Dermis microvascular lymphatic vessel endothelial cell (primary cell): ENCODE results near the gene HP1BP3. TPM values are rescaled to one million over a fixed set of nuclear protein-coding genes. Genes with fewer than 3 reads are reported as not detected.
"Not testable (repeated sequence)": the region's sequence is repeated elsewhere in the genome, so short reads cannot be mapped to it uniquely, and the experiment has no call there.

Experiments
- DNase-seq, 2 donors: peaks; one replicate each; pipeline versions ENCODE4 v3.0.0 to v3.0.0-alpha.2; 2010; ENCODE audit warnings: low read depth in 2 of 2
- total RNA-seq: library from RNA; depleted of rRNA; stranded (reverse); fragments of >200 nt; gene quantifications from 2 replicates; pipeline ENCODE4 v1.2.1, GENCODE V29; 2014

The HP1BP3 gene, protein sequence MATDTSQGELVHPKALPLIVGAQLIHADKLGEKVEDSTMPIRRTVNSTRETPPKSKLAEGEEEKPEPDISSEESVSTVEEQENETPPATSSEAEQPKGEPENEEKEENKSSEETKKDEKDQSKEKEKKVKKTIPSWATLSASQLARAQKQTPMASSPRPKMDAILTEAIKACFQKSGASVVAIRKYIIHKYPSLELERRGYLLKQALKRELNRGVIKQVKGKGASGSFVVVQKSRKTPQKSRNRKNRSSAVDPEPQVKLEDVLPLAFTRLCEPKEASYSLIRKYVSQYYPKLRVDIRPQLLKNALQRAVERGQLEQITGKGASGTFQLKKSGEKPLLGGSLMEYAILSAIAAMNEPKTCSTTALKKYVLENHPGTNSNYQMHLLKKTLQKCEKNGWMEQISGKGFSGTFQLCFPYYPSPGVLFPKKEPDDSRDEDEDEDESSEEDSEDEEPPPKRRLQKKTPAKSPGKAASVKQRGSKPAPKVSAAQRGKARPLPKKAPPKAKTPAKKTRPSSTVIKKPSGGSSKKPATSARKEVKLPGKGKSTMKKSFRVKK
- total RNA-seq: 150 and 192 TPM in 2 replicates

DNA sequence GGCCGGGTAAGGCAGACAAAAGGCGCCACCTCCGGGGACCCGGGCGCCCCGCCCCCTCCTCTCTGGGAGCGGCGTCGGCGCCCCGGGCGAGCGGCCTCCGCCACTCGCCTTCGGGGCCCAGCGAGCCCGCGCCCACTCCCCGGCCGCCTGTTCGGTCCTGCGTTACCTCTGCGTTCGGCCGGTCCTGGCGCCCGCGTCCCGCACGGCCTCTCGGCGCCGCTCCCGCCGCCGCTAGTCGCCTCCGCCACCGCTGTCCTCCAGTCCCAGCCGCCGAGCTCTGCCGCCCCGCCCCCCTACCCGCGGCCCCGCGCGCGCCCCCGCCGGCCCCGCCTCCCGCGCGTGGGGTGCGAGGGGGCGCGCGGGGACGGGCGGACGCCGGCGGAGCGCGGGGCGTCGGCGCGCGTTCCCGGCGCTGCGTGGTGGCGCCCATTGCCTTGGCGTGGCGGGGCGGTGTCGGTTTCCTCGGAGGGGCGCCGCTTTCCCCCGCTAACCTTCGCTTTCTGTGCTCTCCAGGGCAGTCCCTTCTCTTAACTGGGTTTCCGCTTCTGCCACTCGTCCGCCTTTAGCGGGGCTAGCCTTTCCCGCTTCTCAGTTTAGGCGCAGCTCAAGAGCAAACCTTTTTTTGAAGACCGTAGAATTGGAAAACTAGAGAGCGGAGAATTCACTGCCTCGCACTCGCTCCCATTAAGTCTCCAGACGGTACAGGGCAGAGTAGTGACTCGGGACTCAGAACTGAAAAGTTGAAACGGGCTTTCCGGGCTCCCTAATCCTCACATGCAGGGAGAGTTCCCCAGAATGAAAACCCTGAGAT is at the start of gene HP1BP3:
Gene HP1BP3 (minus strand): TSS at position 279 of the 811 bp plus-strand sequence. CDS start 6,867 bp downstream, outside the sequence.
- peak; percentile 16 to 77 for DNase-seq

- DNase-seq: no peak
Observed at GRCh38 chr1:20836230-20836629, 49.1 kb upstream of the HP1BP3 start.

DNA sequence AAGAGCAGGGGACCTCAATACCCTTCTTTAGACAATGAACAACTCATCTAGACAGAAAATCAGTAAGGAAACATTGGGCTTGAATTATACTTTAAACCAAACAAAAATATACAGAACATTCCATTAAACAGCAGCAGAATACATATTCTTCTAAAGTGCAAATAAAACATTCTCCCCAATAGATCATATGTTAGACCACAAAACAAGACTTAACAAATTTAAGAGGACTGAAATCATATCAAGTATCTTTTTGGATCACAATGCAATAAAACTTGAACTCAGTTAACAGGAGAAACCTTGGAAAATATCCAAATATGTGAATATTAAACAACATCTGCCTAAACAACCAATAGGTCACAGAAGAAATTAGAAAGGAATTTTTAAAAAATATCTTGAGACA is 47.7 kb upstream of the HP1BP3 start:
- no peak for DNase-seq

GRCh38 chr1:20834192-20834591 is 47.1 kb upstream of the HP1BP3 start:
- no peak for DNase-seq

GRCh38 chr1:20830378-20830777 is 43.3 kb upstream of the HP1BP3 start:
- no peak for DNase-seq

- no peak for DNase-seq
Observed at GRCh38 chr1:20829946-20830345, 42.8 kb upstream of the HP1BP3 start.

GRCh38 chr1:20829531-20829930 is 42.4 kb upstream of the HP1BP3 start:
- DNase-seq: no peak

DNA sequence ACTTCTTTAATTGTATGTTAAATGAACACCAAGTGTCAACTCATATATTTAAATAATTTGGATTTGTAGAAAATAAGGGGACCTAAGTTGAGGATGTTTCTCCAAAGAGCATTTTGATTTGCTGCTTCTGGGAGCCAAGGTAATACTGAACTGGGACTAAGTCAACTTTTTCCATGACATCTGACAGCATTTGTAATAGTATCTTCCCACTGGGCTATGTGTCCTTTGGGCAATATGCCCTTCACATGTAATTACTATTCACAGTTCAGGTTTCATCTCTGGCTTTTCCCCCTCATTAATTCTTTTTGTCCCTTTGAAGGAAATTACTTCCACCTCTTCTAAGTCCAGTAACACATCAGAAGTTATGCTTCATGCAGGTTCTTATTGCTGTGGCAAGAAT is 36.7 kb upstream of the HP1BP3 start:
- no peak for DNase-seq

- DNase-seq: no peak
Observed at GRCh38 chr1:20821466-20821865, 34.4 kb upstream of the HP1BP3 start.

DNA sequence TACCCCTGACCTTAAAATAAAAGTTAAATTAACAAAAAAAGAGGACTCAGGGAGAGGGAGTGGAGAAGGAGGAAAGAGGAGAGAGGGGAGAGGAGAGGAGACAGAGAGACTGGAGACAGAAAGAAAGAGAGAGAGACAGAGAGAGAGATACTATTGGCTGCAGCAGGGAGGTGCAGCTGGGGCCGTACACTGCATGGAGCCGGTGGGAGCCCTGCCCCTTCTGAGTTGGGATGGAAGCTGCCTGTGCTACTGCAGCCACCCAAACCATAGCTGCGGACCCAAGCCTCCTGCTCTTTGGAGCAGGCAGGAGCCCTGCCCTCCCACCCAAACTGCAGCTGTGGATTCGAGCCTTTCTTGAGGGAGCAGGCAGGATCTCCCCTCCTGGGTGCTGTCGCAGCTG is 32.7 kb upstream of the HP1BP3 start:
- DNase-seq: no peak

DNA sequence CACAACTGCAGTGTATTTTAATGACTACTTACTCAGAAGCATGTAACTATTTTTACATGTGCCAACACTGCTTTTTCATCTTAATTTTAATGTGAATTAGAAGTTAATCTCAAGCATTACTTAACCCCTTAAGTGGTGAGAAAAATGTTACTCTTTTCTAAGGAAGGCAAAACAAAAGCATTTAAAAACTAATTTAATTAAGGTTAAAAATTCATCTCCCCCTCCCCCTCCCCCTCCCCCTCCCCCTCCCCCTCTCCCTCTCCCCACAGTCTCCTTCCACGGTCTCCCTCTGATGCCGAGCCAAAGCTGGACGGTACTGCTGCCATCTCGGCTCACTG is 27.4 kb upstream of the HP1BP3 start:
- DNase-seq: no peak

DNA sequence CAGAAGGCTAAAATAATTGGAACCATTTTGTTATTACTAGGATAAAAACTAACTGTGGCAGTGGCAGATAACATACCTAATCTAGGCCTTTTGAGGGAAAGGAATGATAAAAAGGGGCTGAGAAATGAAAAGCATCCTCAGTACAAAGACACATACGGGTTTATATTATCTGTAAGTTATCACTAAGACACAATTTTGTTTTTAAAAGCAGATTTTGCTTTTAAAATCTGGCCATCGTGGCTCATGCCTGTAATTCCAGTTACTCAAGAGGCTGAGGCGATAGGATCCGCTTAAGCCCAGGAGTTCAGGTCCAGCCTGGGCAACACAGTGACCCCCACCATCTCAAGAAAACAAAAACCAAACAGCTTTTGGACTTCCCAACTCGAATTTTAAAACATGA is 24.8 kb upstream of the HP1BP3 start:
- no peak for DNase-seq

DNA sequence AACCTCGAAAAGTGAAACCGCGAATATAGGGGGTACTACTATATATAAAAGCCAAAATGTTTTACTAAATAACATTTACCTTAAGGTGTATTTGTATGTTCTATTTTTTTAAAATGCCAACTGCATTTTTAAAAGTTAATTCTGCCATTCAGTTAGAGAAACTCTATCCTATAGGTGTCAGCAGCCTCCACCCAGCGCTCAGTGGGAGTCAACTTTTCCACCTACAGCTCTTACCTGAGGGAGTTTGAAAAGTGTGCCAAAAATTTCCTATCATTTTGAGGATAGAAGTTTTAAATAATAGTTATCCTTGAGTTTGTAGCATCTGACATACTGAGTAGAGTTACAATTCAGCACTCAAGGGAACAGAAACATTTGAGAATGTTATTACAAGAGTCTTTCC is 6.1 kb upstream of the HP1BP3 start:
- no peak for DNase-seq

DNA sequence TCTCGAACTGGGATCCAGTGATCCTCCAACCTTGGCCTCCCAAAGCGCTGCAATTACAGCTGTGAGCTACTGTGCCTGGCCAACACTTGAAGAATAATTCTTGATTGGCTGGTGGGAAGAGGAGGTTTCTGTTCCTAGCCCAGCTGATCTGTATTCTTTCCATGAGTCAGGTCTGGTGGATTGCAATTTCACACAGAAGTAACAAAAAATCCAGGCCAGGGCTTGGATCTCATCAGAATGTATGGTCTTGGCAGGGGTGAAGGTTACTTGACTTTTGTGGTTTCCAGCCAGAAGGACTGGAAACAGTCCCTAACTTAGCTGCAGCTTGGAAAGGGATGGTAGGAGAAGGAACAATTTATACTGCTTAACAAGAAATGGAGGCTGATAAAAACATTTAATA is 5.1 kb upstream of the HP1BP3 start:
- no peak for DNase-seq

- no peak for DNase-seq
Observed at GRCh38 chr1:20790785-20791184, 3.7 kb upstream of the HP1BP3 start.

DNA sequence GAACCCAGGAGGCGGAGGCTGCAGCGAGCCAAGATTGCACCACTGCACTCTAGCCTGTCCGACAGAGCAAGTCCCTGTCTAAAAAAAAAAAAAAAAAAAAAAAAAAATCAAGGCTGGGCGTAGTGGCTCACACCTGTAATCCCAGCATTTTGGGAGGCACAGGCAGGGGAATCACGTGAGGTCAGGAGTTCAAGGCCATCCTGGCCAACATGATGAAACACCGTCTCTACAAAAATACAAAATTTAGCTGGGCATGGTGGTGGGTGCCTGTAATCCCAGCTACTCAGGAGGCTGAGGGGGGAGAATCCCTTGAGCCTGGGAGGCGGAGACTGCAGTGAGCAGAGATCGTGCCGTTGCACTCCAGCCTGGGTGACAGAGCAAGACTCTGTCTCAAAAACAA is 2.5 kb upstream of the HP1BP3 start:
- DNase-seq: not testable (repeated sequence)

GRCh38 chr1:20787840-20788795 is 1.0 kb upstream of the HP1BP3 start:
- peak; percentile 9 to 67 for DNase-seq

- peak; percentile 80 to 95 for DNase-seq
Observed at GRCh38 chr1:20786253-20787028, 666 bp downstream of the HP1BP3 start.

DNA sequence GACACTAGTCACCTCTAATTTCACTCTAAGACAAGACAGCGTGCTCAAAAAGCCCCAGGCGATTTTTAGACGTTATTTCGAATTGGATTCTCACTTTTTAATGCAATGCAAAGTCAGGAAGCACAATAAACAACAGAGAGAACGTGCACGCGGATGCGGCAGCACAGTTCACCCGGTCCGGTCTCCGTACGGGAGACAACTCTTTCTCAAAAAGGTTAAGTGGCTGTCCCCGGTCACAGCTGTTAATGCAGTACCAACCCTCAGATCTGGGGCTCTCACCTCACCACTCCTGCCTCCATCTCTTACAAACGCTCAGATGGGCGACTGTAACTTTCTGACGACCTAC is 1.2 kb downstream of the HP1BP3 start:
- no peak for DNase-seq

- no peak for DNase-seq
Observed at GRCh38 chr1:20775700-20776099, 11.4 kb downstream of the HP1BP3 start.

DNA sequence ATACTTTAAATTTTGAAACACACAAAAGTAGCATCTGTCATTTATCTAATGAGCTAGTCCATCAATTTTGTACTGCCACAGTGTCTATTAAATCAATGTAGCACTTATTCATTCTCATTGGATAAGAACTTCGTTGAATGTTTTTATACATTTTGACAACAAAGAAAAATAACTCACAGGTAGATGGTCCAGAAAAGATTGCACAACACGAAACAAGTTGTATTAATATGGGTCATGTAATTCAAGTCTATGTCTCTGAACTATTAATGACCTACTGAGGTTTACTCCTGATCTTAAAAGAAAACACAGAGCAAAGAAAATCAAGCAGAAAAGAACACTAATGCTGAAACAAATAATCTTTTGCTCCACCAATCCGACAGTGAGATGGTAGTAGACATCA is 15.3 kb downstream of the HP1BP3 start:
- DNase-seq: no peak
